Sigmoid colon (tissue), 7 donors: ENCODE data around the gene TENM4. TPM values are rescaled to one million over a fixed set of nuclear protein-coding genes. Genes with fewer than 3 reads are reported as not detected.

Source experiments
- DNase-seq: peaks from one replicate; pipeline ENCODE4 v3.0.0-alpha.2; 2019
- H3K27ac ChIP-seq, 4 donors: fragments of 200-600 bp; sonication (generic); one replicate each; pipeline ENCODE4 v1.5.1; 2016 to 2019; ENCODE audit warnings: mild to moderate bottlenecking in 1 of 4
- H3K27me3 ChIP-seq, 3 donors: fragments of 200-600 bp; sonication (generic); one replicate each; pipeline ENCODE4 v1.5.1; 2019; ENCODE audit warnings: mild to moderate bottlenecking in 1 of 3
- H3K36me3 ChIP-seq, 4 donors: fragments of 200-600 bp; sonication (generic); one replicate each; pipeline ENCODE4 v1.5.1; 2016 to 2019
- H3K4me1 ChIP-seq, 4 donors: fragments of 200-600 bp; sonication (generic); one replicate each; pipeline ENCODE4 v1.5.1; 2017 to 2019
- H3K4me3 ChIP-seq, 4 donors: fragments of 200-600 bp; sonication (generic); one replicate each; pipeline ENCODE4 v1.5.1; 2017 to 2019; ENCODE audit warnings: mild to moderate bottlenecking in 2 of 4, moderate library complexity in 1 of 4
- H3K9me3 ChIP-seq, 4 donors: fragments of 200-600 bp in 3 of 4; sonication (generic) in 3 of 4; one replicate each; pipeline versions ENCODE4 v1.5.1 to v1.6.1; 2013 to 2019
- CTCF ChIP-seq, 4 experiments: fragments of 450-650 bp in 3 of 4; fragments of 200-600 bp in 1 of 4; IDR thresholded peaks; one replicate each; pipeline ENCODE4 v1.5.1; 2016 to 2019; ENCODE audit warnings: antibody characterized with exemption in 4 of 4, mild to moderate bottlenecking in 3 of 4, moderate library complexity in 2 of 4
- EP300 ChIP-seq, 4 donors: sonication (generic); formaldehyde crosslinking; IDR thresholded peaks; one replicate each; pipeline ENCODE4 v1.6.1; 2017; ENCODE audit warnings: antibody characterized with exemption in 4 of 4
- POLR2A ChIP-seq, 2 donors: fragments of 450-650 bp; IDR thresholded peaks; one replicate each; pipeline ENCODE4 v1.6.1; 2016; ENCODE audit warnings: antibody characterized with exemption in 2 of 2, mild to moderate bottlenecking in 2 of 2, moderate library complexity in 2 of 2
- POLR2AphosphoS5 ChIP-seq, 4 donors: sonication (generic); formaldehyde crosslinking; IDR thresholded peaks; one replicate each; pipeline ENCODE4 v1.6.1; 2017; ENCODE audit warnings: antibody characterized with exemption in 4 of 4
- WGBS, 2 donors: extraction: QIAGEN DNeasy Blood & Tissue Kit; methylation state at CpG; one replicate each; pipeline ENCODE4 v1.1.7; 2013; 5-methylcytosine and 5-hydroxymethylcytosine counted together
- intact Hi-C: fragments of 100-400 bp; cut with DNase I; formaldehyde crosslinking; loops from one replicate; pipeline ENCODE4 v1.15.1; 2023
- polyA plus RNA-seq, 3 donors: library from polyadenylated mRNA; stranded (reverse); fragments of 200-250 nt; gene quantifications; one replicate each; pipeline ENCODE4 v1.2.3, GENCODE V29; 2013
- total RNA-seq, 4 donors: library from RNA; depleted of rRNA; stranded (reverse); fragments of >200 nt; gene quantifications; one replicate each; pipeline ENCODE4 v1.1.0, GENCODE V29; 2016
- donor health status: healthy with polysubstance abuse.
- donor health status: Bipolar disorder and iron deficiency.
- donor health status: healthy.

Gene TENM4
- total and polyA plus RNA-seq, 7 donors: 0.23 to 14.6 (median 1.9) TPM; not detected in 1

GRCh38 chr11:78646564-78647185 lies 794.2 kb downstream of the TENM4 start:
- no peak for DNase-seq
- TF ChIP-seq EP300 (IDR thresholded peaks at IDR 0.05) (no peak), CTCF (IDR thresholded peaks at IDR 0.05) (peak; percentile 32 to 74 (median 70))
- H3K4me3 ChIP-seq: no peak overlapping the region
- 12 to 22% methylated on average over 7 of the region's 7 CpGs for WGBS, 2 donors
- H3K9me3 ChIP-seq: no peaks in the 10 kb centered on the region
- no peaks in the 10 kb centered on the region for H3K27me3 ChIP-seq
- H3K36me3 ChIP-seq: no peaks in the 10 kb centered on the region
- H3K4me1 ChIP-seq: no peaks in the 10 kb centered on the region
- intact Hi-C loops: loop anchor here (5.0 to 10.0 kb wide), 4 partner anchors 148 to 516 kb away; no protein-coding TSS in a partner anchor
- no peak overlapping the region for H3K27ac ChIP-seq

GRCh38 chr11:78645226-78646202 lies 795.3 kb downstream of the TENM4 start:
- H3K9me3 ChIP-seq: no peaks in the 10 kb centered on the region
- intact Hi-C loops: loop anchor here (1.0 to 10.0 kb wide), 6 partner anchors 149 to 848 kb away; no protein-coding TSS in a partner anchor
- H3K4me1 ChIP-seq: no peaks in the 10 kb centered on the region
- no peak overlapping the region for H3K4me3 ChIP-seq
- TF ChIP-seq CTCF (IDR thresholded peaks at IDR 0.05) (peak; percentile 84 to 99 (median 93)), EP300 (IDR thresholded peaks at IDR 0.05) (no peak), POLR2AphosphoS5 (IDR thresholded peaks at IDR 0.05) (no peak), POLR2A (IDR thresholded peaks at IDR 0.05) (no peak)
- no peak overlapping the region for H3K27ac ChIP-seq
- no peaks in the 10 kb centered on the region for H3K27me3 ChIP-seq
- 35 to 43% methylated on average over 5 of the region's 5 CpGs for WGBS, 2 donors
- no peak for DNase-seq
- H3K36me3 ChIP-seq: no peaks in the 10 kb centered on the region

- TF ChIP-seq POLR2A (IDR thresholded peaks at IDR 0.05) (no peak), CTCF (IDR thresholded peaks at IDR 0.05) (no peak), EP300 (IDR thresholded peaks at IDR 0.05) (no peak), POLR2AphosphoS5 (IDR thresholded peaks at IDR 0.05) (no peak)
- no peaks in the 10 kb centered on the region for H3K9me3 ChIP-seq
- no peaks in the 10 kb centered on the region for H3K27me3 ChIP-seq
- no peak overlapping the region for H3K27ac ChIP-seq
- H3K4me1 ChIP-seq: no peaks in the 10 kb centered on the region
- H3K36me3 ChIP-seq: no peaks in the 10 kb centered on the region
- intact Hi-C loops: loop anchor here (2.0 to 10.0 kb wide), 2 partner anchors 151 to 457 kb away; no protein-coding TSS in a partner anchor
- H3K4me3 ChIP-seq: no peak overlapping the region
- no peak for DNase-seq
These were observed 797.2 kb downstream of the TENM4 start for GRCh38 chr11:78643676-78644056.

- H3K36me3 ChIP-seq: no peaks in the 10 kb centered on the region
- DNase-seq: no peak
- intact Hi-C loops: loop anchor here (10.0 kb wide), 1 partner anchor 152 kb away; no protein-coding TSS in a partner anchor
- 74 to 81% methylated on average over 5 of the region's 5 CpGs for WGBS, 2 donors
- TF ChIP-seq EP300 (IDR thresholded peaks at IDR 0.05): no peak
- no peak overlapping the region for H3K4me3 ChIP-seq
- H3K27ac ChIP-seq: no peak overlapping the region
- no peaks in the 10 kb centered on the region for H3K27me3 ChIP-seq
- no peaks in the 10 kb centered on the region for H3K4me1 ChIP-seq
- H3K9me3 ChIP-seq: no peaks in the 10 kb centered on the region
These were observed 797.7 kb downstream of the TENM4 start for GRCh38 chr11:78642979-78643675.
